ENCODE results near the gene PLEKHJ1. TPM values are rescaled to one million over a fixed set of nuclear protein-coding genes. Genes with fewer than 3 reads are reported as not detected.

Gene PLEKHJ1
- total and polyA plus RNA-seq, 9 of the 15 experiments (the other 6 are each of a cell fraction or from before 2014, with no cell fraction given) = 1.5 to 188 (median 63.9) TPM

DNA sequence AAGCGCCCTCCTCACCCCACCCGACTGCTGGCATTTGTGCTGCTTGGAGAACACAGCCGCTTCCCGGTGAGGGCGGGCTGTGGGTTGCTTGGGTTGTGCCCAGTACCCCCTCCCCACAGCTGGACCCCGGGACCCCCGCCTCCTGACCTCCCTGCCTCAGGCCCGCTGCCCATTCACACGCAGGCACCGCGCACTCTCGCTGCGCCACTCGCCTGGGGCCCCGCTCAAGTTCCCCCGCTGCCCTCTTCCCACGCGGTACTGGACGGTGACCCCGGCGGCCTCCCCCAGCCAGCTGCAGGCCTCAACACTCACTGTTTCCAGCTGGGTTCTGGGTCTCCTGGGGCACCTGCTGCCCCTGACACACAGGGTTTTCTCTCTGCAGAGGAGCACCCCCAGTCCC, 16.4 kb downstream of the PLEKHJ1 start (continued):
- no peak for TF ChIP-seq EWSR1 (IDR thresholded peaks at IDR 0.05; ENCODE audit: borderline replicate concordance, low read depth, partially characterized antibody)
- no peak for TF ChIP-seq BCLAF1 (IDR thresholded peaks at IDR 0.05; ENCODE audit: borderline replicate concordance in 1 of 2, control insufficient read depth in 1 of 2, low read depth in 2 of 2, low read length in 1 of 2)
- no peak for TF ChIP-seq EZH2 (IDR thresholded peaks at IDR 0.05; ENCODE audit: borderline replicate concordance, low read depth, low read length)
- no peak for TF ChIP-seq FOXM1 (IDR thresholded peaks at IDR 0.05; ENCODE audit: low read depth)
- no peak for TF ChIP-seq FOXM1 (CRISPR knock-in tag; IDR thresholded peaks at IDR 0.05; ENCODE audit: low read depth)
- TF ChIP-seq ZBTB43 (CRISPR knock-in tag; IDR thresholded peaks at IDR 0.05) = no peak
- TF ChIP-seq ATF3 (IDR thresholded peaks at IDR 0.05) = no peak
- TF ChIP-seq ATF3 (CRISPR knock-in tag; conservative IDR thresholded peaks at IDR 0.05) = no peak
- TF ChIP-seq MLLT1 (IDR thresholded peaks at IDR 0.05) = no peak
- TF ChIP-seq ZNF224 (CRISPR knock-in tag; IDR thresholded peaks at IDR 0.05) = no peak
- no peak for TF ChIP-seq RNF2 (IDR thresholded peaks at IDR 0.05)
- TF ChIP-seq, protein P1, sequence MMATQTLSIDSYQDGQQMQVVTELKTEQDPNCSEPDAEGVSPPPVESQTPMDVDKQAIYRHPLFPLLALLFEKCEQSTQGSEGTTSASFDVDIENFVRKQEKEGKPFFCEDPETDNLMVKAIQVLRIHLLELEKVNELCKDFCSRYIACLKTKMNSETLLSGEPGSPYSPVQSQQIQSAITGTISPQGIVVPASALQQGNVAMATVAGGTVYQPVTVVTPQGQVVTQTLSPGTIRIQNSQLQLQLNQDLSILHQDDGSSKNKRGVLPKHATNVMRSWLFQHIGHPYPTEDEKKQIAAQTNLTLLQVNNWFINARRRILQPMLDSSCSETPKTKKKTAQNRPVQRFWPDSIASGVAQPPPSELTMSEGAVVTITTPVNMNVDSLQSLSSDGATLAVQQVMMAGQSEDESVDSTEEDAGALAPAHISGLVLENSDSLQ (IDR thresholded peaks at IDR 0.05) = no peak
- TF ChIP-seq HDAC1 (IDR thresholded peaks at IDR 0.05) = no peak
- no peak for TF ChIP-seq ZNF165 (CRISPR knock-in tag; IDR thresholded peaks at IDR 0.05; ENCODE audit: borderline replicate concordance)

Data from K562 (cell line).